GM19023 (cell line): ENCODE data around the gene MYO1B.

ENCODE experiments used
- ATAC-seq: cut with Tn5 transposase; IDR thresholded peaks from one replicate; pipeline ENCODE4 v1.9.1; 2021; ENCODE audit warnings: mild to moderate bottlenecking, moderate library complexity; ENCODE audit not compliant: unreplicated experiment

MYO1B gene

GRCh38 chr2:191296083-191297006, 51.1 kb downstream of the MYO1B start:
- ATAC-seq = no peak

- ATAC-seq = no peak
Observed at GRCh38 chr2:191297033-191297432, 51.8 kb downstream of the MYO1B start.

- ATAC-seq = no peak
Observed at GRCh38 chr2:191298306-191298705, 53.1 kb downstream of the MYO1B start.

- no peak for ATAC-seq
Observed at GRCh38 chr2:191299010-191299409, 53.8 kb downstream of the MYO1B start.

GRCh38 chr2:191299866-191300265, 54.7 kb downstream of the MYO1B start:
- no peak for ATAC-seq

GRCh38 chr2:191301971-191302370, 56.8 kb downstream of the MYO1B start:
- no peak for ATAC-seq

GRCh38 chr2:191302459-191303139, 57.4 kb downstream of the MYO1B start:
- ATAC-seq = no peak

- no peak for ATAC-seq
Observed at GRCh38 chr2:191303140-191304005, 58.2 kb downstream of the MYO1B start.

- ATAC-seq = no peak
Observed at GRCh38 chr2:191304939-191305875, 60.0 kb downstream of the MYO1B start.

GRCh38 chr2:191308026-191308425, 62.8 kb downstream of the MYO1B start:
- ATAC-seq = no peak

- no peak for ATAC-seq
Observed at GRCh38 chr2:191311156-191311555, 66.0 kb downstream of the MYO1B start.

- ATAC-seq = no peak
Observed at GRCh38 chr2:191311627-191312026, 66.4 kb downstream of the MYO1B start.

GRCh38 chr2:191312163-191312562, 67.0 kb downstream of the MYO1B start:
- ATAC-seq = no peak

GRCh38 chr2:191312662-191313061, 67.5 kb downstream of the MYO1B start:
- no peak for ATAC-seq

GRCh38 chr2:191314697-191315364, 69.6 kb downstream of the MYO1B start:
- ATAC-seq = no peak

GRCh38 chr2:191315365-191315752, 70.2 kb downstream of the MYO1B start:
- no peak for ATAC-seq

- no peak for ATAC-seq
Observed at GRCh38 chr2:191316246-191316994, 71.2 kb downstream of the MYO1B start.

GRCh38 chr2:191318037-191318728, 73.0 kb downstream of the MYO1B start:
- ATAC-seq = no peak
